IMR-90 (cell line): ENCODE results near the gene FAU. TPM values are rescaled to one million over a fixed set of nuclear protein-coding genes. Genes with fewer than 3 reads are reported as not detected.

ENCODE experiments used
- ATAC-seq: fragments of 200-7000 bp; cut with Tn5 transposase; 2 replicates; pipeline ENCODE4 v1.9.1; 2020; ENCODE audit warnings: low read depth, mild to moderate bottlenecking, moderate library complexity
- BruUV-seq: library from RNA; stranded (reverse); fragments of 400-500 nt; replicated peaks from 2 replicates; lab custom pipeline; 2021; lab: Mats Ljungman, UMichigan
- CTCF ChIA-PET: fragments of 300-600 bp; formaldehyde crosslinking; extraction: SDS; loops from one replicate; lab custom pipeline; 2021; ENCODE audit warnings: antibody characterized with exemption; lab: Yijun Ruan, JAX
- POLR2A ChIA-PET: fragments of 300-600 bp; sonication (Branson Sonifier 250); formaldehyde crosslinking; loops from one replicate; lab custom pipeline; 2022; ENCODE audit warnings: antibody characterized with exemption; ENCODE audit not compliant: unreplicated experiment; lab: Charles Lee
- DNase-seq: peaks from one replicate; pipeline ENCODE4 v3.0.0; 2013
- H2AFZ ChIP-seq: replicated peaks from 2 replicates; pipeline ENCODE3; 2013; ENCODE audit warnings: low read length, mild to moderate bottlenecking; ENCODE audit not compliant: poor library complexity
- H2AK5ac ChIP-seq: 2 replicates; pipeline ENCODE4 v1.6.1; 2013; ENCODE audit warnings: low read depth, low read length, inconsistent platforms
- H2AK9ac ChIP-seq: replicated peaks from 2 replicates; pipeline ENCODE3; 2013; ENCODE audit warnings: mild to moderate bottlenecking, low read depth, low read length, moderate library complexity; ENCODE audit not compliant: poor library complexity
- H2BK120ac ChIP-seq: 2 replicates; pipeline ENCODE4 v1.6.1; 2013; ENCODE audit warnings: low read depth, low read length, inconsistent platforms
- H2BK15ac ChIP-seq: 3 replicates; pipeline ENCODE4 v1.6.1; 2013; ENCODE audit warnings: low read depth, low read length, inconsistent platforms
- H2BK20ac ChIP-seq: 2 replicates; pipeline ENCODE4 v1.6.1; 2013; ENCODE audit warnings: low read depth, mild to moderate bottlenecking, inconsistent platforms, low read length, moderate library complexity
- H2BK5ac ChIP-seq: 2 replicates; pipeline ENCODE4 v1.6.1; 2013; ENCODE audit warnings: mild to moderate bottlenecking, low read depth, low read length, inconsistent platforms; ENCODE audit not compliant: poor library complexity, severe bottlenecking
- H3K14ac ChIP-seq: replicated peaks from 2 replicates; pipeline ENCODE4 v1.6.1; 2013; ENCODE audit warnings: low read depth, low read length, inconsistent platforms
- H3K18ac ChIP-seq: 2 replicates; pipeline ENCODE4 v1.6.1; 2013; ENCODE audit warnings: low read depth, low read length, control low read depth
- H3K23ac ChIP-seq: 2 replicates; pipeline ENCODE4 v1.6.1; 2013; ENCODE audit warnings: low read depth, low read length, inconsistent platforms
- H3K27ac ChIP-seq: 2 replicates; pipeline ENCODE4 v1.5.1; 2013; ENCODE audit warnings: mild to moderate bottlenecking, control low read depth, low read length; ENCODE audit not compliant: insufficient read depth
- H3K27me3 ChIP-seq: 2 replicates; pipeline ENCODE4 v1.6.1; 2013; ENCODE audit warnings: low read length; ENCODE audit not compliant: control insufficient read depth, insufficient read depth
- H3K36me3 ChIP-seq: 2 replicates; pipeline ENCODE4 v1.6.1; 2013; ENCODE audit warnings: low read length, mixed read lengths; ENCODE audit not compliant: control insufficient read depth, insufficient read depth
- H3K4ac ChIP-seq: 2 replicates; pipeline ENCODE4 v1.6.1; 2013; ENCODE audit warnings: low read depth, low read length, inconsistent platforms
- H3K4me1 ChIP-seq: 2 replicates; pipeline ENCODE4 v1.6.1; 2013; ENCODE audit warnings: low read length, mixed read lengths; ENCODE audit not compliant: control insufficient read depth, insufficient read depth
- H3K4me2 ChIP-seq: 2 replicates; pipeline ENCODE4 v1.6.1; 2013; ENCODE audit warnings: low read depth, mild to moderate bottlenecking, control low read depth, low read length, moderate library complexity
- H3K4me3 ChIP-seq: 2 replicates; pipeline ENCODE4 v1.5.1; 2013; ENCODE audit warnings: low read depth, mild to moderate bottlenecking, control low read depth, low read length, moderate library complexity; ENCODE audit not compliant: insufficient read depth
- H3K56ac ChIP-seq: 2 replicates; pipeline ENCODE4 v1.6.1; 2013; ENCODE audit warnings: low read length, inconsistent platforms; ENCODE audit not compliant: insufficient read depth; ENCODE audit errors: extremely low read depth
- H3K79me1 ChIP-seq, 2 experiments: 2 replicates each; pipeline ENCODE4 v1.6.1; 2013; ENCODE audit warnings: low read length in 2 of 2, inconsistent platforms in 1 of 2, low read depth in 1 of 2
- H3K9ac ChIP-seq: 2 replicates; pipeline ENCODE4 v1.6.1; 2013; ENCODE audit warnings: low read depth, low read length, control low read depth
- H3K9me1 ChIP-seq: 2 replicates; pipeline ENCODE4 v1.6.1; 2013; ENCODE audit warnings: low read length, inconsistent platforms; ENCODE audit not compliant: insufficient read depth
- H3K9me3 ChIP-seq: 2 replicates; pipeline ENCODE4 v1.6.1; 2013; ENCODE audit warnings: low read length; ENCODE audit not compliant: control insufficient read depth, insufficient read depth
- H4K20me1 ChIP-seq: 2 replicates; pipeline ENCODE4 v1.6.1; 2013; ENCODE audit warnings: low read length, inconsistent platforms; ENCODE audit not compliant: insufficient read depth
- H4K5ac ChIP-seq: 2 replicates; pipeline ENCODE4 v1.6.1; 2013; ENCODE audit warnings: mild to moderate bottlenecking, low read depth, low read length, control low read depth
- H4K8ac ChIP-seq, 2 experiments: 2 replicates each; pipeline ENCODE4 v1.6.1; 2013; ENCODE audit warnings: low read depth in 2 of 2, low read length in 2 of 2, control low read depth in 1 of 2, inconsistent platforms in 1 of 2
- H4K91ac ChIP-seq: 2 replicates; pipeline ENCODE4 v1.6.1; 2013; ENCODE audit warnings: low read depth, low read length, inconsistent platforms; ENCODE audit not compliant: insufficient read depth
- CHD1 ChIP-seq: IDR thresholded peaks from 2 replicates; pipeline ENCODE4 v1.6.1; 2012; ENCODE audit warnings: low read depth, low read length, improper control_type of control experiment
- FOS ChIP-seq: fragments of 150-350 bp; IDR thresholded peaks from 2 replicates; pipeline ENCODE4 v1.6.1; 2016; ENCODE audit warnings: low read depth, low read length
- NFE2L2 ChIP-seq: fragments of 150-350 bp; IDR thresholded peaks from 2 replicates; pipeline ENCODE4 v1.6.1; 2016; ENCODE audit warnings: low read depth, mild to moderate bottlenecking, low read length
- RAD21 ChIP-seq: IDR thresholded peaks from 2 replicates; pipeline ENCODE4 v1.6.1; 2012; ENCODE audit warnings: low read length, improper control_type of control experiment
- RCOR1 ChIP-seq: IDR thresholded peaks from 2 replicates; pipeline ENCODE4 v1.6.1; 2012; ENCODE audit warnings: mild to moderate bottlenecking, low read length, improper control_type of control experiment; ENCODE audit not compliant: insufficient replicate concordance
- WGBS, 2 experiments: methylation state at CpG; one replicate each; pipeline versions ENCODE4 v1.1.5 to v1.1.7; 2013; ENCODE audit warnings: missing lambda C conversion rate in 2 of 2; ENCODE audit not compliant: insufficient read length in 1 of 2; ENCODE audit errors: extremely low coverage in 2 of 2; 5-methylcytosine and 5-hydroxymethylcytosine counted together
- dilution Hi-C: fragments of 300-500 bp; cut with HindIII; formaldehyde crosslinking; loops from one replicate; pipeline ENCODE4 v1.14.3; 2018; ENCODE audit warnings: low sequenced_read_pairs; ENCODE audit not compliant: unreplicated experiment
- in situ Hi-C: fragments of 300-500 bp; cut with MboI; formaldehyde crosslinking; loops from 3 replicates; pipeline ENCODE4 v1.14.3; 2019; ENCODE audit warnings: low sequenced_read_pairs, inconsistent platforms, mixed read lengths
- intact Hi-C: fragments of 100-400 bp; cut with micrococcal nuclease; formaldehyde crosslinking; loops from 2 replicates; pipeline ENCODE4 v1.10.0; 2022
- polyA plus RNA-seq, 3 experiments: library from polyadenylated mRNA; depleted of rRNA; stranded (reverse); fragments of >200 nt; gene quantifications; 2 replicates each; pipeline ENCODE4 v1.2.3, GENCODE V29; 2012; ENCODE audit warnings: low replicate concordance in 1 of 3
- total RNA-seq: library from RNA; depleted of rRNA; stranded (reverse); fragments of >200 nt; gene quantifications from 2 replicates; pipeline ENCODE4 v1.2.3, GENCODE V29; 2012
- TF ChIP-seq, protein P1 (sequence below): fragments of 150-350 bp; IDR thresholded peaks from 2 replicates; pipeline ENCODE4 v1.6.1; 2016; ENCODE audit warnings: low read depth, mild to moderate bottlenecking, low read length, moderate library complexity, borderline replicate concordance

Gene FAU
- total and polyA plus RNA-seq, 2 of the 4 experiments (the other 2 are of a cell fraction): 189 to 652 TPM

DNA sequence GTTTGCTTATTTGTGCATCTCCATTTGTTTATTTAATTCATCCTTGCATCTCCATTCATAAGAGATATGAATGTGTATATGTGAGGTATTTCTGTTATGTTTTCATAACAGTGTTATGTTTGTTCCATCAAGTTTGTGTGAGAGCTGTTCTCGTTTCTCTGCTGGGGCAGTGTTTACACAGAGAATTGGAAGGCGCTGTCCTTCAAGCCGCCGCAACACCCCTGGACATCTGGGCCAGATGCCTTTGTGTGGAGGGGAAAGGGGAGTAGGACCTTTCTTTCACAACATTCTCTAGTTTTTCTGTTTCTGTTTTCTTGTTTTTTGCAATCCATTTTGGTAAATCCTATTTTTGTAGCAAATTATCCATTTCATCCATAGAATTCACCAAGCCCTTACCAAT lies 17.3 kb downstream of the FAU start:
- H3K4me2 ChIP-seq: no peak overlapping the region
- dilution Hi-C loops: no loop called here
- CTCF ChIA-PET: no interaction called here

More for the DNA sequence above, 17.3 kb downstream of the FAU start:
- peaks cover 11% of the 10 kb centered on the region for H3K9me1 ChIP-seq
- no peak overlapping the region for H3K4me3 ChIP-seq
- H3K4ac ChIP-seq: no peak overlapping the region
- no peak overlapping the region for H3K14ac ChIP-seq
- H4K8ac ChIP-seq: no peak overlapping the region
- peaks cover 4% of the 10 kb centered on the region for H3K4me1 ChIP-seq
- H2BK120ac ChIP-seq: no peak overlapping the region
- no peak overlapping the region for H3K18ac ChIP-seq
- no peaks in the 10 kb centered on the region for H3K9me3 ChIP-seq
- no peak overlapping the region for H4K5ac ChIP-seq
- H3K23ac ChIP-seq: no peak overlapping the region
- peaks cover 12 to 42% of the 10 kb centered on the region in 2 experiments for H3K79me1 ChIP-seq
- no peaks in the 10 kb centered on the region for H3K27me3 ChIP-seq
- TF ChIP-seq, protein P1, sequence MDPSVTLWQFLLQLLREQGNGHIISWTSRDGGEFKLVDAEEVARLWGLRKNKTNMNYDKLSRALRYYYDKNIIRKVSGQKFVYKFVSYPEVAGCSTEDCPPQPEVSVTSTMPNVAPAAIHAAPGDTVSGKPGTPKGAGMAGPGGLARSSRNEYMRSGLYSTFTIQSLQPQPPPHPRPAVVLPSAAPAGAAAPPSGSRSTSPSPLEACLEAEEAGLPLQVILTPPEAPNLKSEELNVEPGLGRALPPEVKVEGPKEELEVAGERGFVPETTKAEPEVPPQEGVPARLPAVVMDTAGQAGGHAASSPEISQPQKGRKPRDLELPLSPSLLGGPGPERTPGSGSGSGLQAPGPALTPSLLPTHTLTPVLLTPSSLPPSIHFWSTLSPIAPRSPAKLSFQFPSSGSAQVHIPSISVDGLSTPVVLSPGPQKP: no peak
- TF ChIP-seq RAD21: no peak
- no peak for TF ChIP-seq RCOR1
- no peak for TF ChIP-seq FOS
- TF ChIP-seq NFE2L2: no peak
- no peak for TF ChIP-seq CHD1
- in situ Hi-C loops: no loop called here
- intact Hi-C loops: no loop called here
- peaks cover 11% of the 10 kb centered on the region for H3K36me3 ChIP-seq
- BruUV-seq: no TSS peak
- no peak overlapping the region for H3K56ac ChIP-seq
- H2BK15ac ChIP-seq: no peak overlapping the region
- DNase-seq (no peak), ATAC-seq (no peak; the same call in 1 of the 2 replicates)
- H2AFZ ChIP-seq: no peak overlapping the region
- no peak overlapping the region for H4K91ac ChIP-seq
- no peak overlapping the region for H2BK20ac ChIP-seq
- H2AK5ac ChIP-seq: no peak overlapping the region
- no peak overlapping the region for H2BK5ac ChIP-seq
- no peak overlapping the region for H3K27ac ChIP-seq
- no peak overlapping the region for H2AK9ac ChIP-seq
- H3K9ac ChIP-seq: no peak overlapping the region
- WGBS, 2 experiments: no CpG with 5 or more reads among the region's 4 CpGs
- POLR2A ChIA-PET: no interaction called here
- H4K20me1 ChIP-seq: peaks cover 3% of the 10 kb centered on the region; the same call in 1 of the 2 replicates
